ENCODE data around the gene OVOL1. TPM values are rescaled to one million over a fixed set of nuclear protein-coding genes. Genes with fewer than 3 reads are reported as not detected.

OVOL1 gene
- total RNA-seq, 1 experiment from 2014 or later = 12.7 TPM

DNA sequence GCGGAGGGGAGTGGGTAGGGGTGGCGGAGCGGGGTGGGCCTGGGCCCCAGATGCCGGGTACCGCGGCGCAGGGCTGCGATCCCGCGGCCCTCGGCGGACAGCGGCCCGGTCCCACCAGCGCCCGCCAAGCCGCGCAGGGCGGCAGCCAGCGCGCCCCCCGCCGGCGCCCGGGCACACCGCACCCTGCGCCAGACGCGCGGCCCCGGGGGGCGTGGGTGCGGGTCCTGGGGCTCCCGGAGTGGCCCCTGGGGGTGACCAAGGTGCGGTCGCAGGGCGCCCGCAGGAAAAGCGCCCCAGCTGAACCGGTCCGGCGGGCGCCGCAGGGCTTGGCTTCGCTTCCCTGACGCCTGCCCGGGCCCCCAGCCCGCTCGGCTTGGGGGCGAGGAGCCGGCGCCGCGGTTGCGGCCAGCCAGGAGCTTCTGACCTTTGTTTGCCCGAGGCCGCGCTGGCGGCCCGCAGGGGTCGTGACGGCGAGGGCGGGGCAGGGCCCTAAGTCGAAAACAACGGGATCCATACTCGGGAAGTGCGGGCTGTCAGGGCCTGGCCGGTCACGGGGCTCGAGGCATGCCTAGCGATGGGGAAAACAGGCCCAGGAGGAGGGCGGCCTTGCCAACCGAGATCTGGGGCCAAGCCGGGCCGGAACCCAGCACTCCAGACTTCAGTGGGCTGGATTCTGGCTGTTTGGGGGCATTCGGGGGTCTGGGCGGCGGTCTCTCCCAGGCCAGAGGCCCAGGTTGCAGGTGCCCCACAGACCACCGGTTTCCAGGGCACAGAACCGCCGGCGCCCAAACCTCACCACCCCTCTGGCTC lies 5.5 kb upstream of the OVOL1 start:
- BruUV-seq (replicated peaks) = no TSS peak
- no peak for TF ChIP-seq CTCF (IDR thresholded peaks at IDR 0.05; ENCODE audit: unreplicated experiment)
- Mint-ChIP-seq H3K27me3 (ENCODE audit: unreplicated experiment) (no peaks in the 10 kb centered on the region), H3K36me3 (ENCODE audit: insufficient read depth, unreplicated experiment) (peaks cover 18% of the 10 kb centered on the region), H3K4me1 (ENCODE audit: low read depth, unreplicated experiment) (peaks cover 26% of the 10 kb centered on the region), H3K9me3 (ENCODE audit: low read depth, unreplicated experiment) (no peaks in the 10 kb centered on the region), H3K4me3 (ENCODE audit: low read depth, unreplicated experiment) (peak overlapping the region; percentile 47), H3K27ac (ENCODE audit: unreplicated experiment) (no peak overlapping the region)
- CTCF ChIA-PET = interaction anchor here (1.9 to 2.5 kb wide), 2 partner anchors 11 to 36 kb away, joined by 13 to 39 read pairs; no protein-coding TSS in a partner anchor
- intact Hi-C loops (cut with micrococcal nuclease; ENCODE audit: unreplicated experiment) = no loop called here
- DNase-seq = peak; percentile 50

GRCh38 chr11:65781962-65782815 lies 4.7 kb upstream of the OVOL1 start:
- Mint-ChIP-seq H3K9me3 (ENCODE audit: low read depth, unreplicated experiment) (no peaks in the 10 kb centered on the region), H3K36me3 (ENCODE audit: insufficient read depth, unreplicated experiment) (peaks cover 25% of the 10 kb centered on the region), H3K27ac (ENCODE audit: unreplicated experiment) (peak overlapping the region; percentile 7), H3K27me3 (ENCODE audit: unreplicated experiment) (no peaks in the 10 kb centered on the region), H3K4me3 (ENCODE audit: low read depth, unreplicated experiment) (peak overlapping the region; percentile 47), H3K4me1 (ENCODE audit: low read depth, unreplicated experiment) (peaks cover 26% of the 10 kb centered on the region)
- CTCF ChIA-PET = interaction anchor here (0.5 kb wide), 1 partner anchor 47 kb away, joined by 3 read pairs; no protein-coding TSS in a partner anchor
- no peak for DNase-seq
- intact Hi-C loops (cut with micrococcal nuclease; ENCODE audit: unreplicated experiment) = no loop called here
- BruUV-seq (replicated peaks) = no TSS peak
- TF ChIP-seq CTCF (IDR thresholded peaks at IDR 0.05; ENCODE audit: unreplicated experiment) = no peak

- Mint-ChIP-seq H3K36me3 (ENCODE audit: insufficient read depth, unreplicated experiment) (peaks cover 31% of the 10 kb centered on the region), H3K9me3 (ENCODE audit: low read depth, unreplicated experiment) (no peaks in the 10 kb centered on the region), H3K27ac (ENCODE audit: unreplicated experiment) (peak overlapping the region; percentile 7), H3K27me3 (ENCODE audit: unreplicated experiment) (no peaks in the 10 kb centered on the region), H3K4me3 (ENCODE audit: low read depth, unreplicated experiment) (no peak overlapping the region), H3K4me1 (ENCODE audit: low read depth, unreplicated experiment) (peaks cover 26% of the 10 kb centered on the region)
- BruUV-seq (replicated peaks) = no TSS peak
- intact Hi-C loops (cut with micrococcal nuclease; ENCODE audit: unreplicated experiment) = no loop called here
- DNase-seq = no peak
- TF ChIP-seq CTCF (IDR thresholded peaks at IDR 0.05; ENCODE audit: unreplicated experiment) = no peak
- CTCF ChIA-PET = interaction anchor here (0.5 to 1.0 kb wide), 3 partner anchors 9 to 46 kb away, joined by 3 to 5 read pairs (median 3); no protein-coding TSS in a partner anchor
Observed at GRCh38 chr11:65782816-65783228, 4.0 kb upstream of the OVOL1 start.

- no peaks in the 10 kb centered on the region for H3K27me3 Mint-ChIP-seq (ENCODE audit: unreplicated experiment)
- no peaks in the 10 kb centered on the region for H3K9me3 Mint-ChIP-seq (ENCODE audit: low read depth, unreplicated experiment)
- intact Hi-C loops (cut with micrococcal nuclease; ENCODE audit: unreplicated experiment) = no loop called here
- CTCF ChIA-PET = no interaction called here
- peak overlapping the region; percentile 82 for H3K27ac Mint-ChIP-seq (ENCODE audit: unreplicated experiment)
- H3K4me3 Mint-ChIP-seq (ENCODE audit: low read depth, unreplicated experiment) = peak overlapping the region; percentile 86
- H3K4me1 Mint-ChIP-seq (ENCODE audit: low read depth, unreplicated experiment) = peaks cover 31% of the 10 kb centered on the region
- H3K36me3 Mint-ChIP-seq (ENCODE audit: insufficient read depth, unreplicated experiment) = peaks cover 38% of the 10 kb centered on the region
- no peak for DNase-seq
- TF ChIP-seq CTCF (IDR thresholded peaks at IDR 0.05; ENCODE audit: unreplicated experiment) = no peak
- BruUV-seq (replicated peaks) = no TSS peak
Observed at GRCh38 chr11:65785319-65786007, 1.4 kb upstream of the OVOL1 start.
